Mononuclear cell (primary cell): Measurements from ENCODE around the gene RALGAPA2. TPM values are rescaled to one million over a fixed set of nuclear protein-coding genes. Genes with fewer than 3 reads are reported as not detected.

Source experiments
- H3K27me3 ChIP-seq: 2 replicates; pipeline ENCODE4 v1.6.0; 2011; ENCODE audit warnings: low read length, control low read depth; ENCODE audit not compliant: insufficient read depth
- H3K4me1 ChIP-seq: 2 replicates; pipeline ENCODE4 v1.5.1; 2011; ENCODE audit warnings: mild to moderate bottlenecking, low read length, control low read depth; ENCODE audit not compliant: insufficient read depth
- H3K4me3 ChIP-seq: 2 replicates; pipeline ENCODE4 v1.5.1; 2011; ENCODE audit warnings: mild to moderate bottlenecking, low read length, moderate library complexity
- H3K9me3 ChIP-seq: 2 replicates; pipeline ENCODE4 v1.5.1; 2011; ENCODE audit warnings: low read depth, mild to moderate bottlenecking, control low read depth, low read length
- total RNA-seq: library from RNA; depleted of rRNA; stranded (reverse); fragments of >200 nt; gene quantifications from one replicate; pipeline ENCODE4 v1.2.3, GENCODE V29; 2012

RALGAPA2 gene
- total RNA-seq = 18.4 TPM

GRCh38 chr20:20712474-20713243 lies at the start of gene RALGAPA2:
RALGAPA2 (minus strand) TSS chr20:20712644; CDS start chr20:20712480, 164 bp downstream.
- H3K27me3 ChIP-seq = no peaks in the 10 kb centered on the region
- H3K9me3 ChIP-seq = no peaks in the 10 kb centered on the region
- peak within 1 kb of the TSS; percentile 78 for H3K4me3 ChIP-seq
- peaks cover 23% of the 10 kb centered on the region for H3K4me1 ChIP-seq

DNA sequence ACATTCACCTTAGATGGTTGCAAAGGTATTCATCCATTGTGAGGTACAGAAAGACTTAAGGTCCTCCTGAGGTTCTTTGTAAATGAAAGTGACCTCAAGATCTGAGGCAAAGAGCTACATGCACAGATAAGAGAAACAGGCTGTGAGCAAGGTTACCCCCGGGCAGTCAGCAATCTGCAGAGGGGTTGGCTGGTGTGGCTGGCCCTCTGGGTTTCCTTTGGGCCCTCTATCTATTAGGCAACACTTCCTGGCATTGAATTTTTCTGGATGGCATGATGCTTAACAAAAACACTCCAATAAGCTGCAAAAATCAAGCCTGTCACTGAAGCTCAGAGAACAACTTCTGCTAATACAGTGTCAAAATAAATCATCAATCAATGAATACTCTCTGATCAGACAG lies 48.9 kb upstream of the RALGAPA2 start:
- H3K9me3 ChIP-seq = no peaks in the 10 kb centered on the region
- H3K27me3 ChIP-seq = no peaks in the 10 kb centered on the region
- H3K4me1 ChIP-seq = peaks cover 24% of the 10 kb centered on the region
- H3K4me3 ChIP-seq = no peak overlapping the region

GRCh38 chr20:20759132-20759531 lies 46.7 kb upstream of the RALGAPA2 start:
- H3K4me1 ChIP-seq = peaks cover 42% of the 10 kb centered on the region
- H3K27me3 ChIP-seq = no peaks in the 10 kb centered on the region
- no peaks in the 10 kb centered on the region for H3K9me3 ChIP-seq
- H3K4me3 ChIP-seq = no peak overlapping the region

- Histone ChIP-seq H3K9me3 (no peaks in the 10 kb centered on the region), H3K4me3 (no peak overlapping the region), H3K27me3 (no peaks in the 10 kb centered on the region), H3K4me1 (peaks cover 49% of the 10 kb centered on the region)
Observed at GRCh38 chr20:20755674-20756319, 43.4 kb upstream of the RALGAPA2 start.

DNA sequence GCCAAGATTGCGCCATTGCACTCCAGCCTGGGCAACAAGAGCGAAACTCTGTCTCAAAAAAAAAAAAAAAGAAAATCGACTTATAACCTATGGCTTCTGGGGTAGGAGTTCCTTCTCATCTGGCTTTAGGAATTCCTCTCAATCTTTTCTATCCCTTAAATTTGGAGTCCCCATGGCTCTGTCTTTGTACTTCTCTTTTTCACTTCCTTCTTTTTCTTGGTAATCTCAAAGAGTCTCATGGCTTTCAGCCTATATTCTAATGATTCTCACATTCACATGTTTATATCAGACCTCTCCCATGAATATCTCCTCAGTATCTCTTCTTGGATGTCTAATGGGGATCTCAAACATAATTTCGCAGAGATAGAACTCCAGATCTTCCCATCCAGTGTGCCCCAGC lies 42.8 kb upstream of the RALGAPA2 start:
- Histone ChIP-seq H3K27me3 (no peaks in the 10 kb centered on the region), H3K4me1 (peaks cover 49% of the 10 kb centered on the region), H3K4me3 (no peak overlapping the region), H3K9me3 (no peaks in the 10 kb centered on the region)

GRCh38 chr20:20754714-20755113 lies 42.3 kb upstream of the RALGAPA2 start:
- Histone ChIP-seq H3K27me3 (no peaks in the 10 kb centered on the region), H3K4me3 (no peak overlapping the region), H3K9me3 (no peaks in the 10 kb centered on the region), H3K4me1 (peaks cover 49% of the 10 kb centered on the region)

DNA sequence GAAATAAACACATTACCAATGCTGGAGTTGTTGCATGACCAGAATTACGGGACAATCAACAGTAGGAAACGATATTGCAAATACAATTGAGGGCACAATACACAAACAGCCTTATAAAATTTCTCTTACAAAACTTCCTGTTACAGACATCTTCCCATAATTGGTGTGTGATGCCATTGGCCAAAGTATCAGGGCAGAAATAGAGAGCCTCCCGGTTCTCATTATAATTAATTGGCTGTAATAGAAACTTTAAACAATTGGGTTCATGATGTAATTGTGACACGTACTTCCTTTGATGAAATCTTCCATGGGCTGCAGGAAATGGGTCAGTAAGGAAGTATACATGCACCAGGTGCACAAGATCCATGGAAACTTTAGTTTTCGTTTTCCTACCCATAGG lies 40.3 kb upstream of the RALGAPA2 start:
- H3K4me3 ChIP-seq = no peak overlapping the region
- H3K27me3 ChIP-seq = no peaks in the 10 kb centered on the region

DNA sequence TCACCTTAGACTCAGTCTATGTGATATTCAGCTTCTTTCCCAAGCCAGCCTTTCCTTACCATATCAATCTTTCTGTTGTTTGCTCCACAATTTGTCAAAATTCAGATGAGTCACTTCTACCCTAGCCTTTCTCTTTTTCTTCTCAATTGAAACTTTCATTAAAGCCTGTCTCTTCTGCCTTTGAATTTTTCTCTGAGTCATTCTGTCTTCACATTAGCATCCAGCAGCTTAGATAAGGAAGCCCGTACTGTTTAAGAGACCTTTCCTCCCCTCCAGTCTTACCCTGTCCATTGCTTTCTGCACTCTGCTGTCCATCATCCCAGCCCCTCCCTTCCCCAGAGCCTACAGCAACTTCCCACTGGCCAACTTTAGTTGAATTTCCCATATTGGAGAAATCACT lies 34.9 kb upstream of the RALGAPA2 start:
- Histone ChIP-seq H3K27me3 (no peaks in the 10 kb centered on the region), H3K4me3 (no peak overlapping the region), H3K4me1 (peaks cover 33% of the 10 kb centered on the region), H3K9me3 (peaks cover 9% of the 10 kb centered on the region)

More for the DNA sequence above, 40.3 kb upstream of the RALGAPA2 start:
- Histone ChIP-seq H3K4me1 (peaks cover 41% of the 10 kb centered on the region), H3K9me3 (peaks cover 9% of the 10 kb centered on the region)

GRCh38 chr20:20744170-20744725 lies 31.8 kb upstream of the RALGAPA2 start:
- Histone ChIP-seq H3K4me3 (no peak overlapping the region), H3K4me1 (peaks cover 49% of the 10 kb centered on the region), H3K27me3 (no peaks in the 10 kb centered on the region)

GRCh38 chr20:20743511-20744169 lies 31.2 kb upstream of the RALGAPA2 start:
- Histone ChIP-seq H3K9me3 (peaks cover 3% of the 10 kb centered on the region), H3K4me1 (peaks cover 49% of the 10 kb centered on the region), H3K27me3 (no peaks in the 10 kb centered on the region), H3K4me3 (no peak overlapping the region)

More at GRCh38 chr20:20744170-20744725, 31.8 kb upstream of the RALGAPA2 start:
- H3K9me3 ChIP-seq = peaks cover 9% of the 10 kb centered on the region

GRCh38 chr20:20741087-20742045 lies 28.9 kb upstream of the RALGAPA2 start:
- Histone ChIP-seq H3K9me3 (no peaks in the 10 kb centered on the region), H3K4me3 (no peak overlapping the region), H3K27me3 (no peaks in the 10 kb centered on the region), H3K4me1 (peaks cover 52% of the 10 kb centered on the region)

GRCh38 chr20:20740541-20740940 lies 28.1 kb upstream of the RALGAPA2 start:
- H3K4me1 ChIP-seq = peaks cover 51% of the 10 kb centered on the region
- H3K9me3 ChIP-seq = no peaks in the 10 kb centered on the region
- H3K27me3 ChIP-seq = no peaks in the 10 kb centered on the region
- H3K4me3 ChIP-seq = no peak overlapping the region

DNA sequence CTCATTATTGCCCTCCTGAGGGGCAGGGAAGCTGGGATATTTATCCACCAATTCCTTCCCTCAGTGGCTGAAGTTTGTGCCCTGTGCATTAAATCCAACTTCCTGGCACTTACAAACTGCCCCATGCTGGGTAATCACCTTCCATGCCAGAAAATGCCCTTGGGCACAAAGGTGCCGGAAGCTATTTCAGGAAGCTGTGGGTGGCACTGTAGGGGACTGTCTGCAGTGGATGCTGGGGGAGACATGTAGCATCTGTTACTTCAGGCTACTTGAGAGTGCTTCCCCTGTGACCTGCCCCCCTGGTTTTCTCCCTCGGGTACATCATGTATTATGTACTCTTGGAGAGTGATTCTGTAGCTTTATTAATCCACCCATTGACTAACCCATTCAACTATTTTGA lies 24.7 kb upstream of the RALGAPA2 start:
- Histone ChIP-seq H3K4me1 (peaks cover 57% of the 10 kb centered on the region), H3K27me3 (no peaks in the 10 kb centered on the region), H3K9me3 (no peaks in the 10 kb centered on the region), H3K4me3 (no peak overlapping the region)

DNA sequence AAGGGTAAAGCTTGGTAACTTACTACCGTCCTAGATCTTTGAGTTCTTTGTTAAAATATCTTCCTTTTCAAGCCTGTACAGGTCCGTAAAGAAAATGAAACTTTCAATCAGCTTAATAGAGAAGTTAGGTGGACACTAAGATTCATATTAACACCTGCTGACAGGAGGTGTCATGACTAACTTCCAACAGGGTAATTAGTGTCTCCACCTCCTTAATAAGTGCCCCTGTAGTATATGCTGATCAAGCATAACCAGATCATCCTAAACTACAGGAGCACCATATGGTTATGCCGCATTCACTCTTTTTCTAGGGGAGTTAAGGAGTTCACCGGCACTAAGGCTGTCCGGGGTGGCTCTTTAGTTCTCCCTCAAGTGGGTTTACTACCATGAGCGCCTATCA lies 23.9 kb upstream of the RALGAPA2 start:
- Histone ChIP-seq H3K27me3 (no peaks in the 10 kb centered on the region), H3K4me3 (no peak overlapping the region), H3K9me3 (no peaks in the 10 kb centered on the region), H3K4me1 (peaks cover 56% of the 10 kb centered on the region)
